OCI-LY3 (cell line): ENCODE data around the gene FLOT2.

Experiments
- H2AFZ ChIP-seq: fragments of 200-600, 300-600 bp; shearing (Covaris generic); 2 replicates; pipeline ENCODE4 v1.6.0; 2014; ENCODE audit warnings: antibody characterized with exemption, low read depth, low read length
- H3K27ac ChIP-seq: fragments of 200-600, 300-600 bp; sonication (generic); 2 replicates; pipeline ENCODE4 v1.5.1; 2014; ENCODE audit warnings: mild to moderate bottlenecking, low read length, moderate library complexity, mixed read lengths
- H3K27me3 ChIP-seq: fragments of 200-600, 300-600 bp; sonication (generic); 2 replicates; pipeline ENCODE4 v1.6.1; 2014; ENCODE audit warnings: low read depth, low read length, mixed read lengths
- H3K36me3 ChIP-seq: fragments of 200-600, 300-600 bp; sonication (generic); replicated peaks from 2 replicates; pipeline ENCODE3; 2014; ENCODE audit warnings: low read depth, low read length, mixed read lengths
- H3K4me1 ChIP-seq: fragments of 300-600, 200-600 bp; sonication (generic); 2 replicates; pipeline ENCODE4 v1.6.1; 2014; ENCODE audit warnings: low read length, mixed read lengths
- H3K4me2 ChIP-seq: fragments of 200-600, 300-600 bp; sonication (generic); 2 replicates; pipeline ENCODE4 v1.6.1; 2014; ENCODE audit warnings: low read length, mixed read lengths
- H3K4me3 ChIP-seq: fragments of 300-600, 200-600 bp; sonication (generic); 2 replicates; pipeline ENCODE4 v1.5.1; 2014; ENCODE audit warnings: antibody characterized with exemption, mild to moderate bottlenecking, low read length, moderate library complexity
- H3K79me2 ChIP-seq: fragments of 300-600, 200-600 bp; shearing (Covaris generic); 2 replicates; pipeline ENCODE4 v1.6.1; 2014; ENCODE audit warnings: mild to moderate bottlenecking, low read length, mixed read lengths
- H3K9ac ChIP-seq: fragments of 300-600, 200-600 bp; shearing (Covaris generic); 2 replicates; pipeline ENCODE4 v1.6.0; 2014; ENCODE audit warnings: mild to moderate bottlenecking, low read length, moderate library complexity
- H3K9me3 ChIP-seq: fragments of 200-600, 300-600 bp; shearing (Covaris generic); 2 replicates; pipeline ENCODE4 v1.6.1; 2014; ENCODE audit warnings: low read length, mixed read lengths; ENCODE audit not compliant: insufficient read depth
- H4K20me1 ChIP-seq: fragments of 200-600, 300-600 bp; sonication (generic); 2 replicates; pipeline ENCODE4 v1.6.1; 2016; ENCODE audit warnings: low read length, mixed read lengths; ENCODE audit not compliant: insufficient read depth
- EZH2phosphoT487 ChIP-seq: fragments of 200-600 bp; shearing (Covaris generic); IDR thresholded peaks from 2 replicates; pipeline ENCODE4 v1.6.1; 2018; ENCODE audit warnings: antibody characterized with exemption, mixed run types, low read depth
- TF ChIP-seq, protein P1 (sequence below): fragments of 200-600, 300-600 bp; sonication (generic); IDR thresholded peaks from 2 replicates; pipeline ENCODE4 v1.5.1; 2014; ENCODE audit warnings: antibody characterized with exemption, low read length, low read depth

FLOT2 gene

DNA sequence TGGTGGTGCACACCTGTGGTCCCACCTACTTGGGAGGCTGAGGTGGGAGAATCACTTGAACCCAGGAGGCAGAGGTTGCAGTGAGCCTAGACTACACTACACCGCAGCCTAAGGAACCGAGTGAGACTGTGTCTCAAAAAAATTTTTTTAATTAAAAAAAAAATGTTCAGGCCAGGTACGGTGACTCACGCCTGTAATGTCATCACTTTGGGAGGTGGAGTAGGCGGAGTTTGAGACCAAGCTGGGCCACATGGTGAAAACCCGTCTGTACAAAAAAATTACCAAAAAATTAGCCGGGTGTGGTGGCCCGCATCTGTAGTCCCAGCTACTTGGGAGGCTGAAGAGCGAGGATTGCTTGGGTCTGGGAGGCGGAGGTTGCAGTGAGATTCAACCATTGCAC, 51.3 kb downstream of the FLOT2 start:
- Histone ChIP-seq H3K4me2 (no peak overlapping the region), H3K27ac (no peak overlapping the region), H3K4me1 (peaks cover 6% of the 10 kb centered on the region), H3K4me3 (no peak overlapping the region), H3K79me2 (peaks cover 14% of the 10 kb centered on the region), H3K9ac (no peak overlapping the region), H4K20me1 (no peaks in the 10 kb centered on the region), H3K36me3 (no peaks in the 10 kb centered on the region), H2AFZ (no peak overlapping the region), H3K9me3 (no peaks in the 10 kb centered on the region), H3K27me3 (no peaks in the 10 kb centered on the region)
- TF ChIP-seq EZH2phosphoT487 = no peak
- TF ChIP-seq, protein P1, sequence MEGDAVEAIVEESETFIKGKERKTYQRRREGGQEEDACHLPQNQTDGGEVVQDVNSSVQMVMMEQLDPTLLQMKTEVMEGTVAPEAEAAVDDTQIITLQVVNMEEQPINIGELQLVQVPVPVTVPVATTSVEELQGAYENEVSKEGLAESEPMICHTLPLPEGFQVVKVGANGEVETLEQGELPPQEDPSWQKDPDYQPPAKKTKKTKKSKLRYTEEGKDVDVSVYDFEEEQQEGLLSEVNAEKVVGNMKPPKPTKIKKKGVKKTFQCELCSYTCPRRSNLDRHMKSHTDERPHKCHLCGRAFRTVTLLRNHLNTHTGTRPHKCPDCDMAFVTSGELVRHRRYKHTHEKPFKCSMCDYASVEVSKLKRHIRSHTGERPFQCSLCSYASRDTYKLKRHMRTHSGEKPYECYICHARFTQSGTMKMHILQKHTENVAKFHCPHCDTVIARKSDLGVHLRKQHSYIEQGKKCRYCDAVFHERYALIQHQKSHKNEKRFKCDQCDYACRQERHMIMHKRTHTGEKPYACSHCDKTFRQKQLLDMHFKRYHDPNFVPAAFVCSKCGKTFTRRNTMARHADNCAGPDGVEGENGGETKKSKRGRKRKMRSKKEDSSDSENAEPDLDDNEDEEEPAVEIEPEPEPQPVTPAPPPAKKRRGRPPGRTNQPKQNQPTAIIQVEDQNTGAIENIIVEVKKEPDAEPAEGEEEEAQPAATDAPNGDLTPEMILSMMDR = no peak

DNA sequence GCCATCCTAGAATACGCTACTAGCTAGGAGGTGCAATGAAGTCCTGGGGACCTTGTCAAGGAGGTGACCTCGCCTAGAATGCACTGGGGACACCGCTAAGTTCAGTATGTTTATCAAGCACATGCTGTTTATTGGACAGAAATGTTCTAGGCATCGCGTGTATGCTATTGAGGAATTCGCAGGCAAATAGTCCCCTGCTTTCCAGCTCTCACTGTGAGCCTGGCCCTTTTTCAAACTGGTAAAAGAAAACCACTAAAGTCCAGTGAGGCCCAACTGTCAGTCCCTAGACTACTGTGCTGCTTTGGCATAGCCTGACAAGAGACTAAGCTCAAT, 53.8 kb downstream of the FLOT2 start:
- H3K36me3 ChIP-seq = peaks cover 2% of the 10 kb centered on the region
- H3K4me1 ChIP-seq = peaks cover 6% of the 10 kb centered on the region
- H3K4me3 ChIP-seq = no peak overlapping the region
- H3K4me2 ChIP-seq = no peak overlapping the region
- no peaks in the 10 kb centered on the region for H4K20me1 ChIP-seq
- H3K9me3 ChIP-seq = no peaks in the 10 kb centered on the region
- no peaks in the 10 kb centered on the region for H3K27me3 ChIP-seq
- H3K79me2 ChIP-seq = peaks cover 37% of the 10 kb centered on the region
- no peak overlapping the region for H3K27ac ChIP-seq
- H2AFZ ChIP-seq = no peak overlapping the region
- TF ChIP-seq, protein P1 = no peak
- TF ChIP-seq EZH2phosphoT487 = no peak
- H3K9ac ChIP-seq = no peak overlapping the region

DNA sequence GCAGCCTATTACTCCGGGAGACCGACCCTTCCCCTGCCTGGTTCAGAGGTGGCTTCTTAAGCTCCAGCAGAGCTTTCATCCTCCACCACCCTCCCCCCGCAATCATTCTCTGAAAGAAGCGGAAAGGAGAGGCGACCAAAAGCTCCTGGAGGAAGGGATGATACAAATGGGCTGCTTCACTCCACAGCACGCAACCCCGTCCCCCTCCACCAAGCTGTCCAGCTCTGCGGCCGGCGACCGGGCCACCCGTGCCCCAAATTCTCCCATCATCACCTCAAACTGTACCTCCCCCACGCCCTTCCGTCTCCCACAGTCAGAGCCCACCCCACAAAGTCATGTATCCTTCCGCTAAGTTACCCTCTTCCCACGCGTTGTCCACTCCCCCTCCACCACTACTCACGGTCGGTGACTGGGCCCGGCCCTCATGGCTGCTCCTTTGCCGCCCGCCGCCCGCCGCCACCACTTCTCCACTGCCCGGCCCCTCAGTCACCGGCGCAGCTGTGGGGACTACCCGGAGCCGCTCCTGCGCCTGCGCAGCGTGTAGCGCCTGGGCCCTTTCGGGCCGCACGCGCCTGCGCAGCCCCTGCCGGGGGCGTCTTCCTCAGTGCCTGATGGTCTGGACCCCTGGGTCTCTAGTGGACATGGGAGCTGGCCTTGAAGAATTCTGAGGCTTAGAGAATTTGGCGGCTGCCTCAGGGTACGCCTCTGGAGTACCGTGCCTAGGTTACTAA, 55.1 kb downstream of the FLOT2 start, which contains the start of gene FAM222B:
FAM222B (minus strand) TSS at position 509 of the 731 bp plus-strand sequence. CDS start 76,123 bp downstream, outside the sequence.
- H3K9me3 ChIP-seq = no peaks in the 10 kb centered on the region
- H2AFZ ChIP-seq = peak within 1 kb of the TSS; percentile 91
- H3K4me2 ChIP-seq = peak within 1 kb of the TSS; percentile 84
- TF ChIP-seq, protein P1 = no peak
- TF ChIP-seq EZH2phosphoT487 = no peak
- peaks cover 6% of the 10 kb centered on the region for H3K4me1 ChIP-seq
- peak within 1 kb of the TSS; percentile 38 for H3K27ac ChIP-seq
- H3K27me3 ChIP-seq = no peaks in the 10 kb centered on the region
- peak within 1 kb of the TSS; percentile 87 for H3K4me3 ChIP-seq
- H4K20me1 ChIP-seq = no peaks in the 10 kb centered on the region
- H3K79me2 ChIP-seq = peaks cover 50% of the 10 kb centered on the region
- H3K9ac ChIP-seq = peak within 1 kb of the TSS; percentile 79
- H3K36me3 ChIP-seq = peaks cover 2% of the 10 kb centered on the region

DNA sequence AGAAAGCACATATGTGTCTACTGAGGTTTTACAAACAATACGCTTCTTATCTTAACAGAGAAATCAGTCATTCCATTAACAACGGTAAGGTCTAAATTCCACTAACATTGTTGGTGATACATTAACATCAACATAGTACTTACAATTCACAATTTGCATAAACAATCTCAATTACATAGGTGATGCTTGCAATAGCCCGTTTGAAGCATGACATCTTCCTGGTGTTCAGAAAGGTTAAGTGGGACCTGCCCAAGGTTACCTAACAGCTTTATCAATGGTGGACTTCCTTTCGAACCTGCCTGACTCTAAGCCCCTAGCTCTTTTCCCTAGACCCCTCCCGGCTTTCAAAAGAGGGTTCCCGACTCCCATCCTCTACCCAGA, 55.6 kb downstream of the FLOT2 start:
- H3K36me3 ChIP-seq = peaks cover 2% of the 10 kb centered on the region
- peak overlapping the region; percentile 87 for H3K4me3 ChIP-seq
- H3K9me3 ChIP-seq = no peaks in the 10 kb centered on the region
- peak overlapping the region; percentile 79 for H3K9ac ChIP-seq
- peak overlapping the region; percentile 38 for H3K27ac ChIP-seq
- H3K27me3 ChIP-seq = no peaks in the 10 kb centered on the region
- H3K79me2 ChIP-seq = peaks cover 52% of the 10 kb centered on the region
- TF ChIP-seq, protein P1 = no peak
- TF ChIP-seq EZH2phosphoT487 = no peak
- H4K20me1 ChIP-seq = no peaks in the 10 kb centered on the region
- H3K4me2 ChIP-seq = peak overlapping the region; percentile 84
- H2AFZ ChIP-seq = no peak overlapping the region; the same call in 1 of the 2 replicates
- H3K4me1 ChIP-seq = peaks cover 6% of the 10 kb centered on the region
